HCT116 (cell line): ENCODE results near the gene MIEF1. TPM values are rescaled to one million over a fixed set of nuclear protein-coding genes. Genes with fewer than 3 reads are reported as not detected.
A peak's percentile ranks its signal among the peaks of the same experiment; 100 is the strongest.

Experiments used
- ATAC-seq: fragments of 200-7000 bp; cut with Tn5 transposase; 2 replicates; pipeline ENCODE4 v1.9.1; 2020; ENCODE audit warnings: mild to moderate bottlenecking, moderate library complexity
- BruUV-seq: library from RNA; stranded (reverse); fragments of 400-500 nt; replicated peaks from 2 replicates; lab custom pipeline; 2021; lab: Mats Ljungman, UMichigan
- CTCF ChIA-PET: fragments of 300-600 bp; sonication (Branson Sonifier 250); formaldehyde crosslinking; loops from one replicate; lab custom pipeline; 2021; ENCODE audit warnings: antibody characterized with exemption; lab: Charles Lee
- POLR2A ChIA-PET: fragments of 300-600, 350-600 bp; sonication (Branson Sonifier 250); formaldehyde crosslinking; loops from one replicate; lab custom pipeline; 2021; ENCODE audit warnings: antibody characterized with exemption; lab: Charles Lee
- RAD21 ChIA-PET, 2 experiments: fragments of 300-600 bp; sonication (Branson Sonifier 250); formaldehyde crosslinking; loops; one replicate each; lab custom pipeline; 2023; ENCODE audit warnings: low total read pairs in 2 of 2; ENCODE audit not compliant: uncharacterized antibody in 2 of 2, unreplicated experiment in 2 of 2, low non-redundant PET in 1 of 2; lab: Charles Lee
- DNase-seq: peaks from one replicate; pipeline ENCODE4 v3.0.0-alpha.2; 2010; ENCODE audit warnings: low read depth, low spot score
- H2AFZ ChIP-seq: fragments of 200-600 bp; shearing (Covaris generic), sonication (generic); 2 replicates; pipeline ENCODE4 v1.6.1; 2017; ENCODE audit warnings: low read depth, mixed run types, mixed read lengths, antibody characterized with exemption, low read length; ENCODE audit not compliant: poor library complexity, severe bottlenecking
- H3K27ac ChIP-seq: 2 replicates; pipeline ENCODE4 v1.5.1; 2012; ENCODE audit warnings: low read depth, low read length
- H3K27me3 ChIP-seq: fragments of 200-600 bp; sonication (generic); 2 replicates; pipeline ENCODE4 v1.6.1; 2016; ENCODE audit warnings: mixed run types, low read length, mixed read lengths; ENCODE audit not compliant: insufficient read depth
- H3K36me3 ChIP-seq, 2 experiments: fragments of 200-500 bp in 1 of 2; fragments of 200-600 bp in 1 of 2; sonication (Bioruptor generic) in 1 of 2; sonication (generic) in 1 of 2; 2 replicates each; pipeline versions ENCODE4 v1.5.1 to v1.6.1; 2014 to 2016; ENCODE audit warnings: low read length in 2 of 2, inconsistent platforms in 1 of 2, mixed read lengths in 1 of 2, mixed run types in 1 of 2; ENCODE audit not compliant: insufficient read depth in 2 of 2, control insufficient read depth in 1 of 2
- H3K4me1 ChIP-seq, 2 experiments: fragments of 200-600 bp in 1 of 2; sonication (generic) in 1 of 2; 2 replicates each; pipeline versions ENCODE4 v1.5.1 to v1.6.1; 2012 to 2017; ENCODE audit warnings: low read length in 2 of 2, inconsistent platforms in 1 of 2, mild to moderate bottlenecking in 1 of 2, mixed read lengths in 1 of 2, mixed run types in 1 of 2, moderate library complexity in 1 of 2; ENCODE audit not compliant: insufficient read depth in 2 of 2, control insufficient read depth in 1 of 2
- H3K4me2 ChIP-seq: fragments of 200-600 bp; sonication (generic); 2 replicates; pipeline ENCODE4 v1.6.1; 2017; ENCODE audit warnings: mixed run types, low read length, mixed read lengths
- H3K4me3 ChIP-seq, 2 experiments: fragments of 200-600 bp in 1 of 2; sonication (generic) in 1 of 2; replicated peaks in 1 of 2; 2 replicates each; pipeline ENCODE4 v1.5.1; 2011 to 2016; ENCODE audit warnings: low read length in 2 of 2, control low read depth in 1 of 2, low read depth in 1 of 2, mild to moderate bottlenecking in 1 of 2, mixed read lengths in 1 of 2, mixed run types in 1 of 2
- H3K79me2 ChIP-seq: fragments of 200-600 bp; sonication (generic); 2 replicates; pipeline ENCODE4 v1.6.1; 2017; ENCODE audit warnings: mild to moderate bottlenecking, mixed run types, low read length, moderate library complexity, mixed read lengths; ENCODE audit not compliant: insufficient read depth
- H3K9ac ChIP-seq: fragments of 200-600 bp; sonication (generic); 2 replicates; pipeline ENCODE4 v1.6.1; 2016; ENCODE audit warnings: low read length, mixed read lengths
- H3K9me2 ChIP-seq: fragments of 200-600 bp; sonication (generic), shearing (Covaris generic); 2 replicates; pipeline ENCODE4 v1.6.1; 2017; ENCODE audit warnings: mixed run types, mild to moderate bottlenecking, moderate library complexity; ENCODE audit not compliant: insufficient read depth
- H3K9me3 ChIP-seq, 2 experiments: fragments of 200-500 bp in 1 of 2; fragments of 200-600 bp in 1 of 2; sonication (Bioruptor generic) in 1 of 2; sonication (generic) in 1 of 2; 2 replicates each; pipeline ENCODE4 v1.6.1; 2014 to 2017; ENCODE audit warnings: low read length in 2 of 2, mixed read lengths in 2 of 2, inconsistent platforms in 1 of 2, low read depth in 1 of 2, mild to moderate bottlenecking in 1 of 2, mixed run types in 1 of 2, moderate library complexity in 1 of 2; ENCODE audit not compliant: control insufficient read depth in 1 of 2, insufficient read depth in 1 of 2
- H4K20me1 ChIP-seq: fragments of 200-600 bp; sonication (generic), shearing (Covaris generic); 2 replicates; pipeline ENCODE4 v1.6.1; 2017; ENCODE audit warnings: mixed run types, mild to moderate bottlenecking, moderate library complexity; ENCODE audit not compliant: insufficient read depth
- CEBPB ChIP-seq: IDR thresholded peaks from 2 replicates; pipeline ENCODE4 v1.6.1; 2012; ENCODE audit warnings: low read depth
- CTCF ChIP-seq, 3 experiments: fragments of 200-600 bp in 1 of 3; sonication (generic) in 1 of 3; IDR thresholded peaks in 2 of 3; conservative IDR thresholded peaks in 1 of 3; 2 replicates each; pipeline ENCODE4 v1.5.1; 2012 to 2017; ENCODE audit warnings: low read depth in 2 of 3, low read length in 2 of 3, antibody characterized with exemption in 1 of 3, borderline replicate concordance in 1 of 3, control low read depth in 1 of 3, mild to moderate bottlenecking in 1 of 3, mixed read lengths in 1 of 3, mixed run types in 1 of 3, moderate library complexity in 1 of 3; ENCODE audit not compliant: insufficient read depth in 1 of 3
- EGR1 ChIP-seq: IDR thresholded peaks from 2 replicates; pipeline ENCODE4 v1.6.1; 2012; ENCODE audit warnings: low read depth
- ELF1 ChIP-seq: IDR thresholded peaks from 2 replicates; pipeline ENCODE4 v1.6.1; 2012; ENCODE audit warnings: low read depth, borderline replicate concordance
- EZH2phosphoT487 ChIP-seq: fragments of 200-600 bp; IDR thresholded peaks from 2 replicates; pipeline ENCODE4 v1.6.1; 2018; ENCODE audit warnings: antibody characterized with exemption, borderline replicate concordance
- FOSL1 ChIP-seq: IDR thresholded peaks from 2 replicates; pipeline ENCODE4 v1.6.1; 2012; ENCODE audit warnings: low read depth
- JUND ChIP-seq: IDR thresholded peaks from 2 replicates; pipeline ENCODE4 v1.6.1; 2012
- POLR2A ChIP-seq: IDR thresholded peaks from 2 replicates; pipeline ENCODE4 v1.7.0; 2011; ENCODE audit warnings: borderline replicate concordance; ENCODE audit not compliant: insufficient read depth, insufficient read length; ENCODE audit errors: extremely low read depth
- SIN3A ChIP-seq: IDR thresholded peaks from 2 replicates; pipeline ENCODE4 v1.6.1; 2012; ENCODE audit warnings: low read depth
- SRF ChIP-seq: IDR thresholded peaks from 2 replicates; pipeline ENCODE4 v1.6.1; 2012; ENCODE audit warnings: low read depth
- TCF7L2 ChIP-seq: IDR thresholded peaks from 2 replicates; pipeline ENCODE4 v1.7.0; 2011; ENCODE audit warnings: borderline replicate concordance, inconsistent platforms; ENCODE audit not compliant: insufficient read depth, insufficient read length; ENCODE audit errors: extremely low read depth
- YY1 ChIP-seq: IDR thresholded peaks from 2 replicates; pipeline ENCODE4 v1.6.1; 2011; ENCODE audit warnings: low read length, low read depth, moderate library complexity, mild to moderate bottlenecking; ENCODE audit not compliant: insufficient replicate concordance; ENCODE audit errors: extremely low read depth
- ZBTB33 ChIP-seq: IDR thresholded peaks from 2 replicates; pipeline ENCODE4 v1.6.1; 2011; ENCODE audit warnings: mild to moderate bottlenecking, low read length, moderate library complexity; ENCODE audit not compliant: insufficient replicate concordance; ENCODE audit errors: extremely low read depth
- ZFX ChIP-seq: fragments of 450-650 bp; IDR thresholded peaks from 2 replicates; pipeline ENCODE4 v1.6.1; 2017
- intact Hi-C: fragments of 100-400 bp; cut with micrococcal nuclease; formaldehyde crosslinking; loops from 2 replicates; pipeline ENCODE4 v1.10.0; 2022
- total RNA-seq: library from RNA; stranded (reverse); gene quantifications from one replicate; pipeline ENCODE4 v1.2.1, GENCODE V29; 2021; ENCODE audit not compliant: unreplicated experiment

The MIEF1 gene
- total RNA-seq, 1 experiment from 2014 or later, result 42.8 TPM

- Histone ChIP-seq H3K4me1 (peaks cover 33 to 44% of the 10 kb centered on the region in 2 experiments), H3K4me2 (peak overlapping the region; percentile 72), H3K27ac (peak overlapping the region; percentile 45), H3K36me3 (peaks cover 3 to 11% of the 10 kb centered on the region in 2 experiments; a peak in 3 of 4 replicates), H3K9ac (peak overlapping the region; percentile 48), H3K9me3 (no peaks in the 10 kb centered on the region)
- intact Hi-C loops, result loop anchor here (1.0 to 10.0 kb wide), 5 partner anchors 274 to 813 kb away; partner anchors contain the start of gene ADSL
- DNase-seq, result no peak
- CTCF ChIA-PET, result interaction anchor here (0.8 to 2.9 kb wide), 8 partner anchors 10 to 812 kb away, joined by 3 to 20 read pairs (median 3); partner anchors contain the start of gene CACNA1I
- POLR2A ChIA-PET, result interaction anchor here (0.8 to 1.1 kb wide), 2 partner anchors 15 to 812 kb away, joined by 3 to 4 read pairs; partner anchors contain the start of gene ATF4
- no TSS peak for BruUV-seq
- TF ChIP-seq FOSL1 (no peak), EGR1 (no peak), SIN3A (no peak), SRF (no peak), TCF7L2 (peak; percentile 16), EZH2phosphoT487 (no peak), ELF1 (no peak), ZFX (peak; percentile 36; the same call in 1 of the 2 replicates), POLR2A (no peak), CTCF (IDR thresholded peaks at IDR 0.05 in 2 of 3, conservative IDR thresholded peaks at IDR 0.05 in 1 of 3; ENCODE audit: borderline replicate concordance in 1 of 3, insufficient read depth in 1 of 3, low read depth in 2 of 3, low read length in 2 of 3) (peak in 2 of 3 experiments; percentile 82 to 89; a peak in 4 of 6 replicates), YY1 (no peak), CEBPB (no peak), ZBTB33 (no peak), JUND (no peak)
- TF ChIP-seq, all 23 proteins: peak for 3
- H2AFZ ChIP-seq, result peak overlapping the region; percentile 31
- RAD21 ChIA-PET, result interaction anchor here in 1 of 2 experiments (1.5 kb wide), 1 partner anchor 490 kb away, joined by 4 read pairs; no protein-coding TSS in a partner anchor
- H4K20me1 ChIP-seq, result no peaks in the 10 kb centered on the region
- no peaks in the 10 kb centered on the region for H3K9me2 ChIP-seq
- H3K4me3 ChIP-seq, result peak overlapping the region; percentile 3 to 28; a peak in 2 of 4 replicates
- H3K79me2 ChIP-seq, result peaks cover 28% of the 10 kb centered on the region
- no peaks in the 10 kb centered on the region for H3K27me3 ChIP-seq
- peak; percentile 52 for ATAC-seq
Observed at GRCh38 chr22:39534591-39535356, 32.7 kb downstream of the MIEF1 start.
